Spinal cord (tissue), 10 donors: ENCODE data around the gene GBE1. TPM values are rescaled to one million over a fixed set of nuclear protein-coding genes. Genes with fewer than 3 reads are reported as not detected.
A peak's percentile ranks its signal among the peaks of the same experiment; 100 is the strongest.

ENCODE experiments used
- DNase-seq, 6 donors: peaks; one replicate each; pipeline versions ENCODE4 v3.0.0 to v3.0.0-alpha.2; 2013 to 2015; ENCODE audit warnings: low spot score in 6 of 6, low read depth in 4 of 6
- H3K27ac ChIP-seq: one replicate; pipeline ENCODE4 v1.5.1; 2013; ENCODE audit warnings: low read depth, low read length, control low read depth
- H3K27me3 ChIP-seq: one replicate; pipeline ENCODE4 v1.6.1; 2013; ENCODE audit warnings: low read length; ENCODE audit not compliant: control insufficient read depth, insufficient read depth
- H3K36me3 ChIP-seq: one replicate; pipeline ENCODE4 v1.6.1; 2013; ENCODE audit warnings: low read length; ENCODE audit not compliant: control insufficient read depth, insufficient read depth
- H3K4me1 ChIP-seq: one replicate; pipeline ENCODE4 v1.6.1; 2013; ENCODE audit warnings: low read length; ENCODE audit not compliant: control insufficient read depth, insufficient read depth
- H3K4me3 ChIP-seq: one replicate; pipeline ENCODE4 v1.5.1; 2013; ENCODE audit warnings: low read depth, low read length, control low read depth
- H3K9me3 ChIP-seq: one replicate; pipeline ENCODE4 v1.6.1; 2013; ENCODE audit warnings: low read length; ENCODE audit not compliant: control insufficient read depth, insufficient read depth
- WGBS: methylation state at CpG from one replicate; pipeline ENCODE4 v1.1.5; 2013; ENCODE audit warnings: missing lambda C conversion rate; ENCODE audit not compliant: insufficient coverage; 5-methylcytosine and 5-hydroxymethylcytosine counted together
- polyA plus RNA-seq, 2 donors: library from polyadenylated mRNA; unstranded; fragments of 120-200 nt; gene quantifications; one replicate each; pipeline ENCODE4 v1.2.1, GENCODE V29; 2013; ENCODE audit not compliant: insufficient read length in 2 of 2
- total RNA-seq, 2 donors: library from RNA; depleted of rRNA in 1 of 2; stranded (reverse); fragments of 120-200 nt in 1 of 2; fragments of >200 nt in 1 of 2; gene quantifications; one replicate each; pipeline versions ENCODE4 v1.2.3 to v1.2.4, GENCODE V29; 2013 to 2014
- donor health status: healthy.

GBE1 gene
- total and polyA plus RNA-seq, 4 donors, result 14.0 to 29.7 (median 19.1) TPM

DNA sequence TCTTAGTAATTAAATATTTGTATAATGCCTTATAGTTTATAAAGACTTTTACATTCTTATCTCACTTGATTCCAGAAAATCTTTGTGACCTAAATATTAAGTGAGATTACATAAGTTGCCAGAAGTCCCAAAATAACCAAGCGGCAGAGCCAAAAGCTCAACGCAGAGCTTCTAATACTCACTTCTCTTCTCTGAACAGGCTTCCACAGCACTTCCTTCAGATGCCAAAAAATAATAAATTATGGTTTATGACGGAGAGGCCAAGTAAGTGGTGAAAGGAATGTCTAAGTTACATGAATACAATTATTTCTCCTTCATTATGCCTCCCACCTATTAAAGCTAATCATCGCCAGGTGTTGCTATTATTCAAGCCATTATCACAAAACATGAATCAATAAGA lies 110.3 kb downstream of the GBE1 start:
- H3K4me3 ChIP-seq, result no peak overlapping the region
- H3K9me3 ChIP-seq, result no peaks in the 10 kb centered on the region
- no peak for DNase-seq
- no peak overlapping the region for H3K27ac ChIP-seq
- no peaks in the 10 kb centered on the region for H3K27me3 ChIP-seq
- H3K4me1 ChIP-seq, result no peaks in the 10 kb centered on the region
- no CpG with 5 or more reads among the region's 4 CpGs for WGBS
- no peaks in the 10 kb centered on the region for H3K36me3 ChIP-seq

DNA sequence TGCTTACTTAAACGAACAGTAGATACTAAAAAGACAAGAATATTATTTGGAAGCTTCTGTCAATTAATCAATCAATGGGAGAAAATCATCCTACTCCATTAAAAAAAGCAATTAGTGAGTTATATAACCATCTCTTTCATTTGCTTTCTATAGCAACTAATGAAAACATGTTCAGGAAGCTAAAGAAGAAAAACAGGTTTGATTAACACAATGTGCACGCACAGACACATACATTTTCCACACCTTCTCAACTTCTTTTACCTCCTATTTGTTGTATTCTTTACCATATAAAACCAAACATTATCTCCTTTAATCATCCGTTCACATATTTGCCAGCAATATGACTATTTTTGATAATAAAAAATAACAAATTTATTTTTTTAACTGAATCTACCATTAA lies 111.3 kb downstream of the GBE1 start:
- Histone ChIP-seq H3K4me3 (no peak overlapping the region), H3K9me3 (no peaks in the 10 kb centered on the region), H3K27ac (no peak overlapping the region), H3K4me1 (no peaks in the 10 kb centered on the region), H3K36me3 (no peaks in the 10 kb centered on the region), H3K27me3 (no peaks in the 10 kb centered on the region)
- WGBS, result no CpG with 5 or more reads among the region's 3 CpGs
- no peak for DNase-seq

DNA sequence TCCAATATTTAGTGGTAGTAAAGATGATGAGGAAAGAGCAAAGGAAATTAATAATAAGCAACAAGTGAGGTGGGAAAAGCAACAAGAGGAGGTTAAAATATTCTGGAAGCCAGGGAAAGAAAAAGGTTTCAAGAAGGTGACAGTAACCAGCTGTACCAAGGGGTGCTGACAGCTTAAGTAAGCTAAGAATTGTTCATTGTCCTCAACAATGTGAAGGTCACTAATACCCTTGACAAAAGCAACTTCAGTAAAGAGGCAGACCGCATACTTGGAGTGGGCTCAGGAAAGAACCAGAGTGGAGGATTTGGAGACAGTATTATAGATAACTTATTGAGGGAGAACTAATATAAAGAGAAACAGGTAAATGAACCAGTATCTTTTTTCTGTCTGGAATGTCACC lies 116.2 kb downstream of the GBE1 start:
- no peak overlapping the region for H3K27ac ChIP-seq
- DNase-seq, result no peak
- WGBS, result no CpG with 5 or more reads among the region's 1 CpG

DNA sequence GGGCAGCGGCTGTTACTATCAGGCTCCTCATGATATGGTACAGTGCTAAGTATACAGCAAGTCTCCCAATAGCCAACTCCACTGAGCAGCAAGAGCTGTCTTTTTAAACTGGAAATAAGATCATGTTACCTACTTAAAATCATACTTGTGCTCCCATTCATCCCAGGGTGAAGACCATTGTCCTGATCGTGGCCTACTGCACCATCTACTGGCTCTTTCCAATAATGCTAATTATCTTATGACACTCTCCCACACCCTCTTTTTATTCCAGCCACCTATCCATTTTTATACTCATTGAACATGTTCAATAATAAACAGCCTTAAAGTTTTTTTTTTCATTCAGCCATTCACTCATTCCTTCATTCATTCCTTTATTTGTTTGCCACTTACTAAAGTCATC lies 117.7 kb downstream of the GBE1 start:
- Histone ChIP-seq H3K36me3 (no peaks in the 10 kb centered on the region), H3K4me1 (no peaks in the 10 kb centered on the region), H3K27ac (no peak overlapping the region), H3K27me3 (no peaks in the 10 kb centered on the region), H3K9me3 (no peaks in the 10 kb centered on the region), H3K4me3 (no peak overlapping the region)
- DNase-seq, result peak in 1 of 6 donors; percentile 6
- WGBS, result 97% methylated on average over 2 of the region's 2 CpGs

More for the DNA sequence above, 116.2 kb downstream of the GBE1 start:
- H3K4me3 ChIP-seq, result no peak overlapping the region
- no peaks in the 10 kb centered on the region for H3K4me1 ChIP-seq
- no peaks in the 10 kb centered on the region for H3K27me3 ChIP-seq
- no peaks in the 10 kb centered on the region for H3K9me3 ChIP-seq
- H3K36me3 ChIP-seq, result no peaks in the 10 kb centered on the region

DNA sequence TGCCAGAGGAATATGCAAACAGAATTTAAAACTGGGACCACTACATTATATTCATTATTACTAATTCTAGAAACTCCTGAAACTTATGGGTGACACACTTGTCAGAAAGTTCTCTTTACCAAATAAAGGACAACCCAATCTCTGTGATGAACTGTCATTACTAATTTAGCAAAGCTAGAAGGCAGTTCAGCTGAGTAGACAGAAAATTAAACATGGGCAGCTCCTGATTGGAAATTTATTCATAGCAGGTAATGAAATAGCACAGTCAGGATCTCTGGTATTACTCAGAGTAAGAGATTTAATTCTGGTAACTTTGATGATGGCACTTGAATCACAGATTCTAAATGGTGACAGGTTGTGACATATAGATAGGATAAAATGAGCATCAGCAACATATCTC lies 123.0 kb downstream of the GBE1 start:
- no peak for DNase-seq
- no peaks in the 10 kb centered on the region for H3K9me3 ChIP-seq
- no peaks in the 10 kb centered on the region for H3K27me3 ChIP-seq
- no peaks in the 10 kb centered on the region for H3K36me3 ChIP-seq
- no peak overlapping the region for H3K27ac ChIP-seq
- H3K4me1 ChIP-seq, result no peaks in the 10 kb centered on the region
- H3K4me3 ChIP-seq, result no peak overlapping the region

DNA sequence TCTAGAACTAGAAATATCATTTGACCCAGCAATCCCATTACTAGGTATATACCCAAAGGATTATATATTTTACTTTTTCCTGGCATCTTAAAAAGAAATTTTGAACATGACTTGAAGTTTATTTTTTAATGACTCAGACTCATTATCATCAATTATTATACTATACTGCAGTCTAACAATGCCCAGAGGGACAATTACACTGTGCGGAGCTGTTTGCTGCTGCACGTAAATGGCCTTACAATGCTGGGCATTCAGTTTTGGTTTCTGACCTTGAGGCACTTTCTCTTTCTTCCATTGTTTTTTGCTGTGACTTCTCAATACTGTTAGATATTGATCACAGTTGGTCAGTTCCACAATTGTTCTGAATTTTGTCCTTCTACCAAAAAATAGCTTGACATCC lies 128.8 kb downstream of the GBE1 start:
- Histone ChIP-seq H3K27me3 (no peaks in the 10 kb centered on the region), H3K36me3 (no peaks in the 10 kb centered on the region), H3K4me3 (no peak overlapping the region), H3K27ac (no peak overlapping the region), H3K9me3 (no peaks in the 10 kb centered on the region), H3K4me1 (no peaks in the 10 kb centered on the region)
- WGBS, result 72% methylated on average over 2 of the region's 2 CpGs
- DNase-seq, result no peak

DNA sequence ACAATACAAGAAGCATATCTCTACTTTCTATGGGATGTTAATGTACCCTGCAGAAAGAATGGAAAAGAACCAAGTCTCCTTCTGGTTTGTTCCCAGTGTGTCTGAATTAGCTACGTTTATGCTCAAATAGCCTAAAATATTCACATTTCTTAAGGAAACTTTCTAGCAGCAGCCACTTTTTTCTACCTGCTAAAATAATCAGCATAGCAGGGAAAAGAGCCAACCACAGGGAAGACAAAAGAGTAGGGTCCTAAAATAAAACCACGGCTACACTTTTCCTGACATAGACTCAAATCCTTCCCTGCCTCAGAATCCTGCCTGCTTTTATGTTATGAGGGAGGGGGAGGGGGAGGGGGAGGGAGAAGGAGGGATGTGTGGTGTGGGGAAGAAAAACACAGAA lies 136.7 kb downstream of the GBE1 start:
- Histone ChIP-seq H3K27ac (no peak overlapping the region), H3K4me1 (no peaks in the 10 kb centered on the region), H3K9me3 (no peaks in the 10 kb centered on the region), H3K36me3 (no peaks in the 10 kb centered on the region), H3K27me3 (no peaks in the 10 kb centered on the region), H3K4me3 (no peak overlapping the region)
- peak in 1 of 6 donors; percentile 28 for DNase-seq
- WGBS, result no CpG with 5 or more reads among the region's 2 CpGs

DNA sequence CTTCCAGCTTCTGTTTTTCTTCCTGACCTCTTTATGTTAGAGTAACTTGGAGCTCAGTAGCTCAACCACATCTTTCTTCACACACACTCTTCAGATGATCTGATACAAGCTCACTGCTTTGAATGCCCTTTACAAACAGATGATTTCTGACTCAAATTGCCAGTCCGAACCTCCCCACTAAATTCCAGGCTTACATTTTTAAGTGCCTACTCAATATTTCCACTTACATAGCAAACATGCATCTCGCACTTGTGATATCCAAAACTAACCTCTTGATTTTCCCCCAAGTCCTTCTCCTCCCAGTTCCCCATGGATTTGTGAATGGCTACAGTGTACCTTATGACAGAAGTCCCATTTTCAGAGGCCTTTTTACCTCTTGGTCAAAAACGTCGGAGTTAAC lies 139.1 kb downstream of the GBE1 start:
- Histone ChIP-seq H3K27ac (no peak overlapping the region), H3K27me3 (no peaks in the 10 kb centered on the region), H3K9me3 (no peaks in the 10 kb centered on the region), H3K36me3 (no peaks in the 10 kb centered on the region), H3K4me1 (no peaks in the 10 kb centered on the region), H3K4me3 (no peak overlapping the region)
- WGBS, result 100% methylated on average over 1 of the region's 4 CpGs
- DNase-seq, result no peak

DNA sequence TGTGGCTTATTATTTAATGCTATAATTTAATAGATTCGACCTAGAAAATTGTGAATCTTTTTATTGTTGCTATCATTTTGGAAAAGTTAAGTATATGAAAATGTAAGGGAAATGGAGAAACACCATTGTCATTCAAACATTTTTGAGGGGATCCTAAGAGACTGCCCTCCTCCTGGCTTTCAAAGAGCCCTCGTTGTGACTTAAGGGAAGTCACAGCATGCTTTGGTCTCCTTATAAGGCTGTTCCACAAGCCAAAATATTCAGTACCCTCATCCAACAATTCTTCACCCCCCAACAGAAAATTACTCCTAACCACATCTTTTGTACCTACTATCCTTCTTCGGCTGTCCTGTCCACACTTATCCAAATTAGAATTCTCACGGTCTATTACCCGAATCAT lies 140.2 kb downstream of the GBE1 start:
- Histone ChIP-seq H3K4me1 (no peaks in the 10 kb centered on the region), H3K27me3 (no peaks in the 10 kb centered on the region), H3K36me3 (no peaks in the 10 kb centered on the region), H3K27ac (no peak overlapping the region), H3K9me3 (no peaks in the 10 kb centered on the region), H3K4me3 (no peak overlapping the region)
- DNase-seq, result no peak
- 91% methylated on average over 4 of the region's 5 CpGs for WGBS

DNA sequence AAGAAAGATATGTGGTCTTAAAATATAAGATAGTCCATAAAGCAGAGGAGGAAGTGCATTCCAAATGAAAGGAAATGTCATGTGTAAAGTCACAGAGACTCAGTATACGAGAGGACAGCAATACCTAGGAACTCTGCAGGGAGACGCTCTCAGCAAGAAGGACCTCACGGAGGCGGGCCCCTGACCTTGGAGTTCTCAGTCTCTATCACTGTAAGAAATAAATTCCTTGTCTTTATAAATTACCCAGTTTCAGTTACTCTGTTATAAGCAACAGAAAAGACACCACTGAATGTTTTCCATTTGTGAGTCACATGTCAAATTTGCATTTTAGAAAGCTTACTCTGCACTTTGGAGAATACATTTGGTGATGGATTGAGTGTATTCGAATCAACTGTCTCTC lies 140.6 kb downstream of the GBE1 start:
- H3K27me3 ChIP-seq, result no peaks in the 10 kb centered on the region
- DNase-seq, result no peak
- 94% methylated on average over 4 of the region's 5 CpGs for WGBS
- H3K4me1 ChIP-seq, result no peaks in the 10 kb centered on the region
- no peaks in the 10 kb centered on the region for H3K9me3 ChIP-seq
- no peak overlapping the region for H3K4me3 ChIP-seq
- no peaks in the 10 kb centered on the region for H3K36me3 ChIP-seq
- H3K27ac ChIP-seq, result no peak overlapping the region
